GM12878 (cell line): ENCODE results near the gene MTSS2. TPM values are rescaled to one million over a fixed set of nuclear protein-coding genes. Genes with fewer than 3 reads are reported as not detected.

Experiments
- ATAC-seq: fragments of 200-7000 bp; cut with Tn5 transposase; 3 replicates; pipeline ENCODE4 v1.9.1; 2020; ENCODE audit warnings: mild to moderate bottlenecking, moderate library complexity
- BruUV-seq: library from RNA; stranded (reverse); fragments of 400-500 nt; replicated peaks from 2 replicates; lab custom pipeline; 2021; lab: Mats Ljungman, UMichigan
- CTCF ChIA-PET: fragments of 300-600 bp; sonication (Branson Sonifier 250); formaldehyde crosslinking; extraction: SDS; loops from one replicate; lab custom pipeline; 2021; ENCODE audit warnings: inconsistent platforms; lab: Yijun Ruan, JAX
- POLR2A ChIA-PET: fragments of 350-600 bp; formaldehyde crosslinking; extraction: SDS; loops from one replicate; lab custom pipeline; 2021; ENCODE audit warnings: inconsistent platforms; lab: Charles Lee
- RAD21 ChIA-PET: fragments of 300-600 bp; sonication (Branson Sonifier 250); formaldehyde crosslinking; loops from one replicate; lab custom pipeline; 2023; ENCODE audit warnings: antibody characterized with exemption; ENCODE audit not compliant: unreplicated experiment; lab: Charles Lee
- SMC1A ChIA-PET: fragments of 300-600 bp; sonication (Branson Sonifier 250); formaldehyde crosslinking; loops from one replicate; lab custom pipeline; 2023; ENCODE audit not compliant: unreplicated experiment, uncharacterized antibody; lab: Charles Lee
- DNase-seq: peaks from one replicate; pipeline ENCODE4 v3.0.0-alpha.2; 2011; ENCODE audit warnings: low read depth, low spot score
- FAIRE-seq: peaks from 3 replicates; lab custom pipeline; 2011; peaks lifted over from hg19 to GRCh38; lab: Jason Lieb, UNC
- H2AFZ ChIP-seq: 2 replicates; pipeline ENCODE4 v1.6.0; 2011; ENCODE audit warnings: low read depth, low read length, control low read depth; ENCODE audit not compliant: control insufficient read depth
- H3K27ac ChIP-seq: 2 replicates; pipeline ENCODE4 v1.5.1; 2011; ENCODE audit warnings: control low read depth; ENCODE audit not compliant: control insufficient read depth, insufficient read depth
- H3K27me3 ChIP-seq, 2 experiments: replicated peaks in 1 of 2; 2 replicates each; pipeline versions ENCODE4 v1.6.0 to v1.6.1; 2011; ENCODE audit warnings: low read length in 1 of 2; ENCODE audit not compliant: control insufficient read depth in 2 of 2, insufficient read depth in 2 of 2
- H3K36me3 ChIP-seq, 2 experiments: 2 replicates each; pipeline ENCODE4 v1.5.1; 2011; ENCODE audit warnings: low read length in 1 of 2; ENCODE audit not compliant: control insufficient read depth in 2 of 2, insufficient read depth in 2 of 2
- H3K4me1 ChIP-seq: 2 replicates; pipeline ENCODE4 v1.6.1; 2011; ENCODE audit warnings: mild to moderate bottlenecking, low read length, moderate library complexity, mixed read lengths; ENCODE audit not compliant: control insufficient read depth, insufficient read depth
- H3K4me2 ChIP-seq: 2 replicates; pipeline ENCODE4 v1.6.0; 2011; ENCODE audit warnings: control low read depth; ENCODE audit not compliant: control insufficient read depth, insufficient read depth
- H3K4me3 ChIP-seq: fragments of 200-600 bp; sonication (generic); 2 replicates; pipeline ENCODE4 v1.5.1; 2016
- H3K79me2 ChIP-seq: 2 replicates; pipeline ENCODE4 v1.6.0; 2011; ENCODE audit warnings: low read length; ENCODE audit not compliant: control insufficient read depth, insufficient read depth
- H3K9ac ChIP-seq: 2 replicates; pipeline ENCODE4 v1.8.0; 2011; ENCODE audit warnings: low read length, control low read depth, mixed read lengths; ENCODE audit not compliant: control insufficient read depth, insufficient read depth
- H3K9me3 ChIP-seq: replicated peaks from 3 replicates; pipeline ENCODE4 v1.5.1; 2011; ENCODE audit warnings: mild to moderate bottlenecking, low read length; ENCODE audit not compliant: control insufficient read depth, insufficient read depth
- H4K20me1 ChIP-seq: 2 replicates; pipeline ENCODE4 v1.6.0; 2011; ENCODE audit not compliant: control insufficient read depth, insufficient read depth
- HDAC6 ChIP-seq: fragments of 200-600 bp; sonication (generic); IDR thresholded peaks from one replicate; pipeline ENCODE4 v1.8.0; 2017; ENCODE audit warnings: antibody characterized with exemption; ENCODE audit not compliant: unreplicated experiment
- IKZF1 ChIP-seq: fragments of 450-650 bp; conservative IDR thresholded peaks from 2 replicates; pipeline ENCODE4 v1.6.1; 2017; ENCODE audit warnings: antibody characterized with exemption, mild to moderate bottlenecking
- KLF5 ChIP-seq: fragments of 450-650 bp; IDR thresholded peaks from 2 replicates; pipeline ENCODE4 v1.6.1; 2014; ENCODE audit warnings: mild to moderate bottlenecking; ENCODE audit not compliant: partially characterized antibody
- LARP7 ChIP-seq: fragments of 450-650 bp; IDR thresholded peaks from 2 replicates; pipeline ENCODE4 v1.6.1; 2017; ENCODE audit warnings: mild to moderate bottlenecking
- POLR2AphosphoS5 ChIP-seq: IDR thresholded peaks from 2 replicates; pipeline ENCODE4 v1.6.1; 2011; ENCODE audit warnings: mild to moderate bottlenecking, low read length, inconsistent platforms
- RELB ChIP-seq: fragments of 450-650 bp; IDR thresholded peaks from 2 replicates; pipeline ENCODE4 v1.6.1; 2017; ENCODE audit warnings: low read depth, mild to moderate bottlenecking, moderate library complexity
- RFX5 ChIP-seq: IDR thresholded peaks from 2 replicates; pipeline ENCODE4 v1.6.1; 2011; ENCODE audit warnings: low read depth, low read length, improper control_type of control experiment
- TCF12 ChIP-seq: IDR thresholded peaks from 2 replicates; pipeline ENCODE4 v1.6.1; 2011; ENCODE audit warnings: low read depth, mild to moderate bottlenecking, low read length
- ZNF24 ChIP-seq: fragments of 450-650 bp; IDR thresholded peaks from 2 replicates; pipeline ENCODE4 v1.6.1; 2017; ENCODE audit warnings: antibody characterized with exemption, mild to moderate bottlenecking
- ZNF622 ChIP-seq: fragments of 450-650 bp; IDR thresholded peaks from 2 replicates; pipeline ENCODE4 v1.6.1; 2017; ENCODE audit warnings: mild to moderate bottlenecking, inconsistent platforms
- WGBS: methylation state at CpG from one replicate; pipeline ENCODE4 v1.1.6; 2016; ENCODE audit warnings: low lambda C conversion rate; ENCODE audit not compliant: insufficient replicate concordance, insufficient coverage; ENCODE audit errors: missing lambda C conversion rate; 5-methylcytosine and 5-hydroxymethylcytosine counted together
- in situ Hi-C: fragments of 300-500 bp; cut with MboI; formaldehyde crosslinking; loops from 9 replicates; pipeline ENCODE4 v1.14.3; 2018; ENCODE audit warnings: mixed read lengths
- intact Hi-C: fragments of 100-400 bp; cut with micrococcal nuclease; formaldehyde crosslinking; loops from one replicate; pipeline ENCODE4 v1.14.2; 2022; ENCODE audit not compliant: unreplicated experiment
- polyA plus RNA-seq, 11 experiments: library from polyadenylated mRNA; depleted of rRNA in 4 of 11; unstranded in 6 of 11; stranded (reverse) in 5 of 11; fragments of >200 nt; fragmentation: Nextera tagmentation in 4 of 11; fragmentation: Illumina TruSeq in 1 of 11; extraction: Ambion mirVana in 4 of 11; extraction: Trizol in 1 of 11; gene quantifications; 1 replicate in 1 of 11; 2 replicates in 10 of 11; pipeline versions ENCODE4 v1.2.1 to v1.2.3, GENCODE V29; 2011 to 2016; ENCODE audit warnings: inconsistent platforms in 2 of 11, missing spikeins in 2 of 11, low read depth in 1 of 11
- total RNA-seq, 4 experiments: library from RNA; depleted of rRNA in 3 of 4; stranded (reverse); fragments of >200 nt in 3 of 4; fragmentation: Illumina TruSeq in 1 of 4; extraction: Trizol in 1 of 4; gene quantifications; 2 replicates each; pipeline versions ENCODE4 v1.2.1 to v1.2.3, GENCODE V29; 2013 to 2021

Gene MTSS2
- total and polyA plus RNA-seq, 10 of the 15 experiments (the other 5 are each of a cell fraction or from before 2014, with no cell fraction given): under 0.01 to 0.51 (median 0.14) TPM; not detected in 4

GRCh38 chr16:70702624-70703023 lies 16.8 kb upstream of the MTSS2 start (continued):
- TF ChIP-seq ZNF24: no peak
- TF ChIP-seq KLF5: no peak

GRCh38 chr16:70701998-70702397 lies 16.1 kb upstream of the MTSS2 start:
- ChIA-PET SMC1A (no interaction called here), CTCF (no interaction called here), POLR2A (no interaction called here), RAD21 (no interaction called here)
- FAIRE-seq (no peak), DNase-seq (no peak), ATAC-seq (no peak)
- BruUV-seq: no TSS peak
- no peaks in the 10 kb centered on the region; a peak in 3 of 4 replicates for H3K36me3 ChIP-seq
- H3K9ac ChIP-seq: no peak overlapping the region
- H2AFZ ChIP-seq: no peak overlapping the region
- in situ Hi-C loops: no loop called here
- H3K4me2 ChIP-seq: no peak overlapping the region
- no peaks in the 10 kb centered on the region for H3K9me3 ChIP-seq
- H3K27ac ChIP-seq: no peak overlapping the region
- WGBS: 80% methylated on average over 8 of the region's 8 CpGs
- H3K4me1 ChIP-seq: no peaks in the 10 kb centered on the region
- no peaks in the 10 kb centered on the region for H4K20me1 ChIP-seq
- intact Hi-C loops: no loop called here
- H3K79me2 ChIP-seq: no peaks in the 10 kb centered on the region
- H3K4me3 ChIP-seq: no peak overlapping the region
- H3K27me3 ChIP-seq: no peaks in the 10 kb centered on the region
- no peak for TF ChIP-seq LARP7
- no peak for TF ChIP-seq ZNF622
- no peak for TF ChIP-seq POLR2AphosphoS5
- TF ChIP-seq IKZF1: no peak
- TF ChIP-seq KLF5: no peak
- TF ChIP-seq HDAC6: no peak
- TF ChIP-seq RELB: no peak
- no peak for TF ChIP-seq TCF12
- no peak for TF ChIP-seq RFX5
